HG03558 (cell line): ENCODE measurements around the gene KCNQ2.
"Not testable (repeated sequence)": the region's sequence is repeated elsewhere in the genome, so short reads cannot be mapped to it uniquely, and the experiment has no call there.

ENCODE experiments used
- ATAC-seq: cut with Tn5 transposase; IDR thresholded peaks from one replicate; pipeline ENCODE4 v1.9.1; 2021; ENCODE audit warnings: moderate number of reproducible peaks; ENCODE audit not compliant: unreplicated experiment; ENCODE audit errors: extremely low read depth

The KCNQ2 gene

DNA sequence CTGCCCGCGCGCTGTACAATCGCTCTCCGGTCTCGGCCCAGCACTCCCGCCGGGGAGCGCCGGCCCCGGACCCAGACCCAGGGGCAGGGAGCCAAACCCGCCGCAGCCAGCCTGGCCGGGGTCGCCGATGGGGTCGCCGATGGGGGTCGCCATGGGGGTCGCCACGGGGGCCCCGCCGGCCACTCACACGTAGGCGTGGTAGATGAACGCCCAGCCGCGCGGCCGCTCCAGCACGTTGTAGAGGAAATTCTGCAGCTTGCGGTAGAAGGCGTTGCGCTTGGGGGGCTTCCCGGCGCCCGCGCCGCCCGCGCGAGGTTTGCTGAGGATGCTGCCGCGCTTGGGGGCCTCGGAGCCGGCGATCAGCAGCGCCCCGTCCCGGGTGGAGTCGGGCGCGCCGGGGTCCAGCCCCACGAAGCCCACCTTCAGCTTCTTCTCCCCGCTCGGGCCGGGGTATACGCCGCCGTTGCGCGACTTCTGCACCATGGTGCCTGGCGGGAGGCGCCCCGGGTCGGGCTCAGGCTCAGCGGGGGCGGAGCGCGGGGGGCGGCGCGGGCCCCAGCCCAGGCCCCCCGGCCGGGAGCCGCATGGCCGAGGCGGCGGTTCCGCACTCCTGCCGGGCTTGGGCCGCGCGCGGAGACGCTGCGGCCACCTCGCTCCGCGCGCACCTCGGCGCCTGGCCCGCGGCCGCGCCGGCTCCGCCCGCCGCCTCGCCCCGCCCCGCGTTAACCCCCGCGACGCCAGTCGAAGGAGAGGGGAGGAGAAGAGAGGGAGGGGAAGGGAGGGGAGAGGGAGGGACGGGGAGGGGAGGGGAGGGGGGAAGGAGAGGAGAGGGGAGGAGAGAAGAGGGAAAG is at the start of gene KCNQ2:
Gene KCNQ2 (minus strand): TSS at position 675 of the 851 bp plus-strand sequence. CDS start 192 bp downstream, at position 483.
- ATAC-seq = no peak

GRCh38 chr20:63521602-63522001 is 49.1 kb upstream of the KCNQ2 start:
- ATAC-seq = no peak

DNA sequence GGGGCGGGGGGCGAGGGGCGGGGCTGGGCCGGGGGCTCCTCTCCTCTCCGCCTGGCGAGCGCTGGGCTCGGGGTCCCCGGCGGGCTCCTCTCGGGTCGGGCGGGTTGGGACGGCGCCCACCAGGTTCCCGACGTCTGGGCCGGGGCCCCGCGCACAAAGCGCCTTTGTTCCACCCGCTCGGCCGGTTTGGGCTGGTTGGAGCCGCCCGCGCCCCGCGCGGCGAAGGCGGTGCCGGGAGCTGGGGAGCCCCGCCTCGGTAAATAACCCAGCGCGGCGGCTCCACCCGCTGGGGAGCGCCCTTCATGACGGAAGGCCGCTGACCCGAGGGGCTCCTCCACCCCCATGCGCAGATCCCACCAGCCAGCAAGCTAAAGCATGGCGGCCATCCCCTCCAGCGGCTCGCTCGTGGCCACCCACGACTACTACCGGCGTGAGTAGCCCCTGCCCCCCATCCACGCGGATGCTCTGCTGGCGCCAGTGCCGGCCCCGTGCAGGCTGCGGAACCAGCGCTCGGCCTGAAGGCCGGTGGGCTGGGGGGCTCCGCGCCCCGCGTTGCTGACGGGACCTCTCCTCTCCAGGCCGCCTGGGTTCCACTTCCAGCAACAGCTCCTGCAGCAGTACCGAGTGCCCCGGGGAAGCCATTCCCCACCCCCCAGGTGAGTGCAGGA is 48.6 kb upstream of the KCNQ2 start:
- ATAC-seq = no peak

DNA sequence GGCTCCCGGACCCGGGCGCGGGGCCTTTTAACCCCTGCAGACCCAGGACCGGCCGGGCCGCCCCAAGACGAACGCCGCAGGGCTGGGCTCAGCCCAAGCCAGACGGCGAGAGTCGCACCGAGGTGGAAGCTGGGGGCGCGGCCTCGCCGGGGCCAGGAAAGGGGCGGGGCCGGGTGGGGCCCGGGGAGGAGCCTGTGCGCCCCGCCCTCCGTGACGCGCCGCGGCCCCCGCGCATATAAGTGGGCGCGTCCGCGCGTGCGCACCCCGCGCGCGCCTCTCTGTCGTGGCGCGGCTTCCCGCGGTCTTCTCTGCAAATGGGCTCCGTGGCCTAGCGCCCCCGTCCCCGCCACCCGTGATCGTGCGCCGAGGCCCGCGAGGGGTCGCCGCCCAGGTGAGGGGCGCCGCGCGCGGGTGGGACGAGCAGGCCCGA is 48.1 kb upstream of the KCNQ2 start, which contains the start of gene PPDPF:
Gene PPDPF (plus strand): TSS at position 262 of the 430 bp plus-strand sequence. CDS start 544 bp downstream, outside the sequence.
- ATAC-seq = no peak

GRCh38 chr20:63519668-63520503 is 47.4 kb upstream of the KCNQ2 start:
- no peak for ATAC-seq

- no peak for ATAC-seq
Measured at GRCh38 chr20:63518946-63519667, 46.7 kb upstream of the KCNQ2 start.

- ATAC-seq = no peak
Measured at GRCh38 chr20:63518351-63518861, 46.0 kb upstream of the KCNQ2 start.

- ATAC-seq = no peak
Measured at GRCh38 chr20:63517376-63518309, 45.2 kb upstream of the KCNQ2 start.

DNA sequence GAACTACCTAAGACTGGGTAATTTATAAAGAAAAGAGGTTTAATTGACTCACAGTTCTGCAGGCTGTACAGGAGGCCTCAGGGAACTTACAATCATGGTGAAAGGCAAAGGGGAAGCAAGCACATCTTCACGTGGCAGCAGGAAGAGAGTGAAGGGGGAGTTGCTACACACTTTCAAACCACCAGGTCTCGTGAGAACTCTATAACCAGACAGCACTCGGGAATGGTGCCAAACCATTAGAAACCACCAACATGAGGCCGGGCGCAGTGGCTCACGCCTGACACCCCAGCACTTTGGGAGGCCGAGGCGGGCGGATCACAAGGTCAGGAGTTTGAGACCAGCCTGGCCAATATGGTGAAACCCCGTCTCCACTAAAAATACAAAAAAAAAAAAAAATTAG is 42.1 kb upstream of the KCNQ2 start:
- ATAC-seq = not testable (repeated sequence)

GRCh38 chr20:63513207-63513606 is 40.8 kb upstream of the KCNQ2 start:
- ATAC-seq = no peak

- no peak for ATAC-seq
Measured at GRCh38 chr20:63509088-63509564, 36.7 kb upstream of the KCNQ2 start.

- ATAC-seq = no peak
Measured at GRCh38 chr20:63508072-63508768, 35.8 kb upstream of the KCNQ2 start.

GRCh38 chr20:63507083-63507743 is 34.8 kb upstream of the KCNQ2 start:
- no peak for ATAC-seq

- no peak for ATAC-seq
Measured at GRCh38 chr20:63505723-63506122, 33.3 kb upstream of the KCNQ2 start.

DNA sequence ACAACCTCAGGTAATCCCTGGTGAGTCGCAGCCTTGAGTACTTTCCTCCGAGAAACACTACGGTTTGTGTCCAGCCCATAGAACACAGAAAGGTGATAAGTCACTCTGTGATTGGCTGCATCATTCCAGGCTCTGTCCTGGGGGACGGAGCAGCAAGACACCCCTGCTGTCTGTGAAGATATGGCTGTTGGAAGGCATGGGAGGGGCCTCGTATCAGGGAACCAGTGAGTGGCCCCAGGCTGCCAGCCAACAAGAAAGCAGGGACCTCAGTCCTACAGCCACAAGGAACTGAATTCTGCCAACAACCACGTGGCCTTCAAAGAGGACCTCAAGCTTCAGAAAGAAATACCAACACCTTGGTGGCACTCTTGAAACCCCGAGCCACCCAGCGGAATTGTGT is 32.8 kb upstream of the KCNQ2 start:
- ATAC-seq = no peak

DNA sequence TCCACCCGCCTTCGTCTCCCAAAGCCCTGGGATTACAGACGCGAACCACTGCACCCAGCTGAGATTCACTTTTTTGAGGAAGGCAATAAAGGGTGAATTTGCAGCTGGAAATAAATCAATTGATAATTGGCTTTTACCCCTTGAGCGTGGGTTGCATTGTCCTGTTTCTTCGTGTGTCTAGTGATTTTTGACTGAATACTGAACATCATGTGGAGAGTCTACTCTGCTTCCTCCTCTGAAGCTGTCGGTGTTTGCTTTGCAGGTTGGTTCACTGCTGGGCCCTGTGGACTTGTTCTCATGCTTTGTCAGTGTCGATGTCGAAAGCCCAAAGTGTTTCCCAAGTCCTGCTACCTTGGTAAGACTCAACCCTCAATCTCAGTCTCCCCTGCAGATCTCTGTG is 32.2 kb upstream of the KCNQ2 start:
- ATAC-seq = no peak

GRCh38 chr20:63503524-63503923 is 31.1 kb upstream of the KCNQ2 start:
- ATAC-seq = no peak
